Measurements from ENCODE around the gene HLA-C.
"Not testable (repeated sequence)": the region's sequence is repeated elsewhere in the genome, so short reads cannot be mapped to it uniquely, and the experiment has no call there.

The HLA-C gene

GRCh38 chr6:31259995-31260394 is 11.9 kb downstream of the HLA-C start:
- H3K36me3 ChIP-seq (ENCODE audit: control insufficient read depth in 5 of 5, insufficient read depth in 5 of 5, low read length in 5 of 5): not testable (repeated sequence)

GRCh38 chr6:31252625-31253024 is 19.3 kb downstream of the HLA-C start:
- Histone ChIP-seq H3K9me3 (ENCODE audit: control insufficient read depth in 5 of 5, low read length in 5 of 5) (peaks cover 0 to 6% (median 4%) of the 10 kb centered on the region in 5 donors), H3K9ac (ENCODE audit: low read length in 5 of 5) (no peak overlapping the region), H3K27ac (ENCODE audit: low read depth, low read length) (no peak overlapping the region), H3K27me3 (ENCODE audit: control insufficient read depth in 5 of 5, insufficient read depth in 4 of 5, low read length in 5 of 5) (no peaks in the 10 kb centered on the region), H3K4me1 (ENCODE audit: control insufficient read depth in 5 of 5, insufficient read depth in 5 of 5, low read length in 5 of 5) (no peaks in the 10 kb centered on the region), H3K4me3 (ENCODE audit: low read depth in 1 of 5, low read length in 5 of 5) (no peak overlapping the region), H3K36me3 (ENCODE audit: control insufficient read depth in 5 of 5, insufficient read depth in 5 of 5, low read length in 5 of 5) (no peaks in the 10 kb centered on the region)

More at GRCh38 chr6:31259995-31260394, 11.9 kb downstream of the HLA-C start:
- H3K27me3 ChIP-seq (ENCODE audit: control insufficient read depth in 5 of 5, insufficient read depth in 4 of 5, low read length in 5 of 5); H3K9ac ChIP-seq (ENCODE audit: low read length in 5 of 5); H3K27ac ChIP-seq (ENCODE audit: low read depth, low read length); H3K9me3 ChIP-seq (ENCODE audit: control insufficient read depth in 5 of 5, low read length in 5 of 5); H3K4me3 ChIP-seq (ENCODE audit: low read depth in 1 of 5, low read length in 5 of 5); H3K4me1 ChIP-seq (ENCODE audit: control insufficient read depth in 5 of 5, insufficient read depth in 5 of 5, low read length in 5 of 5): not testable (repeated sequence)

DNA sequence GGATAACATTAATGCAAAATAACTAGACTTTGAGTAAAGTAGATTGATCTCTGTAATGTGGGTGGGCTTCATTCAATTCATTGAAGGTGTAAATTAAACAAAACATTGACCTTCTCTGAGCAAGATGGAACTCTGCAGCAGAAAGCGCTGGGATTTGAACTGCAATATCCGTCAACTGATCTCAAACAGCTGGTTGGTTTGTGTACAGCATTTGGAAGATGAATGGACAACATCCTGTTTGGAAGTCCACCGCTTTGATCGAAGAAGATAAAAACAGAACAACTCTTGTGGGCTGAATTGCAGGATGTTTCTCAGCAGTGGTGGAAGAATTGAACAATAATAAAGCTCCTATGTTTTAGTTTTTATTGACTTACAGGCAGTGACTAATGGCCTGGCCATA is 20.6 kb downstream of the HLA-C start:
- Histone ChIP-seq H3K36me3 (ENCODE audit: control insufficient read depth in 5 of 5, insufficient read depth in 5 of 5, low read length in 5 of 5) (no peaks in the 10 kb centered on the region), H3K9me3 (ENCODE audit: control insufficient read depth in 5 of 5, low read length in 5 of 5) (peaks cover 0 to 10% (median 4%) of the 10 kb centered on the region in 5 donors), H3K27me3 (ENCODE audit: control insufficient read depth in 5 of 5, insufficient read depth in 4 of 5, low read length in 5 of 5) (no peaks in the 10 kb centered on the region), H3K27ac (ENCODE audit: low read depth, low read length) (no peak overlapping the region), H3K9ac (ENCODE audit: low read length in 5 of 5) (no peak overlapping the region), H3K4me3 (ENCODE audit: low read depth in 1 of 5, low read length in 5 of 5) (no peak overlapping the region), H3K4me1 (ENCODE audit: control insufficient read depth in 5 of 5, insufficient read depth in 5 of 5, low read length in 5 of 5) (no peaks in the 10 kb centered on the region)

GRCh38 chr6:31249184-31249583 is 22.7 kb downstream of the HLA-C start:
- H3K4me3 ChIP-seq (ENCODE audit: low read depth in 1 of 5, low read length in 5 of 5): no peak overlapping the region

DNA sequence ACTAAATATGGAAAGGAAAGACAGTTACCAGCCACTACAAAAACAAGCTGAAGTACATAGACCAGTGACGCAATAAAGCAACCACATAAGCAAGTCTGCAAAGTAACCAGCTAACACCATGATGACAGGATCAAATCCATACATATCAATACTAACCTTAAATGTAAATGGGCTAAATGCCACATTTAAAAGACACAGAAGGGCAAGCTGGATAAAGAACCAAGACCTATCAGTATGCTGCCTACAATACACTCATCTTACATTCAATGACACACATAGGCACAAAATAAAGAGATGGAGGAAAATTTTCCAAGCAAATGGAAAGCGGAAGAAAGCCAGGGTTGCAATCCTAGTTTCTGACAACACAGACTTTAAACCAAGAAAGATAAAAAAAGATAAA is 24.1 kb downstream of the HLA-C start:
- no peaks in the 10 kb centered on the region for H3K36me3 ChIP-seq (ENCODE audit: control insufficient read depth in 5 of 5, insufficient read depth in 5 of 5, low read length in 5 of 5)
- H3K4me1 ChIP-seq (ENCODE audit: control insufficient read depth in 5 of 5, insufficient read depth in 5 of 5, low read length in 5 of 5): no peaks in the 10 kb centered on the region
- no peak overlapping the region for H3K4me3 ChIP-seq (ENCODE audit: low read depth in 1 of 5, low read length in 5 of 5)
- H3K9ac ChIP-seq (ENCODE audit: low read length in 5 of 5): no peak overlapping the region
- H3K9me3 ChIP-seq (ENCODE audit: control insufficient read depth in 5 of 5, low read length in 5 of 5): peaks cover 0 to 10% (median 4%) of the 10 kb centered on the region in 5 donors
- no peaks in the 10 kb centered on the region for H3K27me3 ChIP-seq (ENCODE audit: control insufficient read depth in 5 of 5, insufficient read depth in 4 of 5, low read length in 5 of 5)
- no peak overlapping the region for H3K27ac ChIP-seq (ENCODE audit: low read depth, low read length)

More at GRCh38 chr6:31249184-31249583, 22.7 kb downstream of the HLA-C start:
- Histone ChIP-seq H3K9me3 (ENCODE audit: control insufficient read depth in 5 of 5, low read length in 5 of 5) (peaks cover 0 to 10% (median 4%) of the 10 kb centered on the region in 5 donors), H3K9ac (ENCODE audit: low read length in 5 of 5) (no peak overlapping the region), H3K27me3 (ENCODE audit: control insufficient read depth in 5 of 5, insufficient read depth in 4 of 5, low read length in 5 of 5) (no peaks in the 10 kb centered on the region), H3K4me1 (ENCODE audit: control insufficient read depth in 5 of 5, insufficient read depth in 5 of 5, low read length in 5 of 5) (no peaks in the 10 kb centered on the region), H3K36me3 (ENCODE audit: control insufficient read depth in 5 of 5, insufficient read depth in 5 of 5, low read length in 5 of 5) (no peaks in the 10 kb centered on the region), H3K27ac (ENCODE audit: low read depth, low read length) (no peak overlapping the region)

DNA sequence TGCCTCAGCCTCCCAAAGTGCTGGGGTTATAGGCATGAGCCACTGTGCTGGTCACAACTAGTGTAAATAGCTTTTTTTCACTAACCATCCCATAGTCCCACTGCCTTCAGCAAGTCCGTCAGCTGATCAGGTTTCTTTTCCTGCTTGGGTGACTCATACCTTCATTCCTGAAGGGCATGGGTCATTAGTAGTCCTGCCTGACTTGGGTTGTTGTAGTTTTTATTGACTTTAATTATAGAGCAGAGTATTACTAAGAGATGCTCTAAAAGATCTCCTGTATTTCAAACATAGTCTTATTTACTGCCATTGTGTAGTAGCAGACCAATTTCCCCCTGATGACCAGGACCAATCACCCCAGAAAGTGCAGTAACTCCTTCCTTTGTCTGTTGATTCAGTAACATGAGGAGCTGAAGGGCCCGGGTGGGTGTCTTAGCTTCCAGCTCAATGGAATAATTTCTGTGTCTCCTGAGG is 25.8 kb downstream of the HLA-C start:
- Histone ChIP-seq H3K9me3 (ENCODE audit: control insufficient read depth in 5 of 5, low read length in 5 of 5) (peaks cover 0 to 10% (median 4%) of the 10 kb centered on the region in 5 donors), H3K4me1 (ENCODE audit: control insufficient read depth in 5 of 5, insufficient read depth in 5 of 5, low read length in 5 of 5) (no peaks in the 10 kb centered on the region), H3K9ac (ENCODE audit: low read length in 5 of 5) (no peak overlapping the region)

DNA sequence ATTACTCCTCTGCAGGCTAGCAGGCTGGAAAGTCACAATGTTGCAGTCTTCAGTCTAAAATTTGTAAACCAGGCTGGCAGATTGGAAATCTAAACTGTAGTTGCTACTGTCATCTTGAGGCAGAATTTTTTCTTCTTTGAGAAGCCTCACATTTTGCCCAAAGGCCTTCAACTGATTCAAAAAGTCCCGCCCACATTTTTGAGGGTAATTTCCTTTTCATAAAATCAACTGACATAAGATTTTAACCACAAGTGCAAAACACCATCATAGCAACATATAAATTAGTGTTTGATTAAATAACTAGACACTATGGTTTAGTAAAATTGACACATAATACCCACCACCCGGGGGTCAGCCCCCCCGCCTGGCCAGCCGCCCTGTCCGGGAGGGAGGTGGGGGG is 28.4 kb downstream of the HLA-C start:
- Histone ChIP-seq H3K4me3 (ENCODE audit: low read depth in 1 of 5, low read length in 5 of 5) (no peak overlapping the region), H3K9me3 (ENCODE audit: control insufficient read depth in 5 of 5, low read length in 5 of 5) (peaks cover 0 to 10% (median 4%) of the 10 kb centered on the region in 5 donors), H3K9ac (ENCODE audit: low read length in 5 of 5) (no peak overlapping the region), H3K4me1 (ENCODE audit: control insufficient read depth in 5 of 5, insufficient read depth in 5 of 5, low read length in 5 of 5) (no peaks in the 10 kb centered on the region), H3K36me3 (ENCODE audit: control insufficient read depth in 5 of 5, insufficient read depth in 5 of 5, low read length in 5 of 5) (no peaks in the 10 kb centered on the region), H3K27me3 (ENCODE audit: control insufficient read depth in 5 of 5, insufficient read depth in 4 of 5, low read length in 5 of 5) (no peaks in the 10 kb centered on the region), H3K27ac (ENCODE audit: low read depth, low read length) (no peak overlapping the region)

More for the DNA sequence above, 25.8 kb downstream of the HLA-C start:
- no peaks in the 10 kb centered on the region for H3K27me3 ChIP-seq (ENCODE audit: control insufficient read depth in 5 of 5, insufficient read depth in 4 of 5, low read length in 5 of 5)
- no peaks in the 10 kb centered on the region for H3K36me3 ChIP-seq (ENCODE audit: control insufficient read depth in 5 of 5, insufficient read depth in 5 of 5, low read length in 5 of 5)
- H3K27ac ChIP-seq (ENCODE audit: low read depth, low read length): no peak overlapping the region
- no peak overlapping the region for H3K4me3 ChIP-seq (ENCODE audit: low read depth in 1 of 5, low read length in 5 of 5)

DNA sequence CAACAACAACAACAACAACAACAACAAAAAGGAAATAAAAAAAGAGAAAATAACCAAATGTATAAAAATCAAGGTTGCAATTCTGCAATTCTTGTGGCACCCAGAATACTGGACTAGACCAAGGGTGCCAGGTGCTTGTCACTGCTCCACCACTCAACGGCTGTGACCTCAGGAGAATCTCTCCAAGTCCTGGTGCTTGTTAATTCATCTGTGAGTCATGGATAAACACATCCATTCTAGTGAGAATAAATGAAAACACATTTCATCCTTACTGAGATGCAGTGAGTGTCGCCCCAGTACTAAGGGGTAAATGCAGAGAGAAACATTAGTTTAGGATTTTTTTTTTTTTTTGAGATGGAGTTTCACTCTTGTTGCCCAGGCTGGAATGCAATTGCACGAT is 32.0 kb downstream of the HLA-C start:
- H3K27me3 ChIP-seq (ENCODE audit: control insufficient read depth in 5 of 5, insufficient read depth in 4 of 5, low read length in 5 of 5): peaks cover 0 to 2% (median 0%) of the 10 kb centered on the region in 5 donors
- no peaks in the 10 kb centered on the region for H3K4me1 ChIP-seq (ENCODE audit: control insufficient read depth in 5 of 5, insufficient read depth in 5 of 5, low read length in 5 of 5)
- H3K9ac ChIP-seq (ENCODE audit: low read length in 5 of 5): no peak overlapping the region
- no peaks in the 10 kb centered on the region for H3K36me3 ChIP-seq (ENCODE audit: control insufficient read depth in 5 of 5, insufficient read depth in 5 of 5, low read length in 5 of 5)
- H3K27ac ChIP-seq (ENCODE audit: low read depth, low read length): no peak overlapping the region
- no peaks in the 10 kb centered on the region for H3K9me3 ChIP-seq (ENCODE audit: control insufficient read depth in 5 of 5, low read length in 5 of 5)
- no peak overlapping the region for H3K4me3 ChIP-seq (ENCODE audit: low read depth in 1 of 5, low read length in 5 of 5)

DNA sequence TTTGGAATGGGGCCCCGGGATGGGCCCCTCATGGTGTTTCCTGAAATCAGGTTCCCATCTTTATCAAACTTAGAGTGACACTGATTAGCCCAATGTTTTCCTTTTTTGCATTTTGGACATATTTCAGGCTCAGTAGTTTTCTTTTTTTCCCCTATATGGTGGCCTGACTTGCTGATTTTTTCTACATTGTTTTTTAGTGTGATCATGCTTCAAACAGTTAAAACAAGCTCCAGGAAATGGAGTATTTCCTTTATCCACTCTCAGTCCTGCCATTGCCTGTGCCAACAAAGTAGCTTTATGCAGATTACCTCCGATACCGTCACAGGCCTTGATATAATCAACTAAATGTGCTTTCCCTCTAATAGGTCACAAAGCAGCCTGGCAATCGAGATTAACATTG is 37.8 kb downstream of the HLA-C start:
- not testable (repeated sequence) for H3K9me3 ChIP-seq (ENCODE audit: control insufficient read depth in 5 of 5, low read length in 5 of 5); H3K9ac ChIP-seq (ENCODE audit: low read length in 5 of 5); H3K27ac ChIP-seq (ENCODE audit: low read depth, low read length); H3K4me1 ChIP-seq (ENCODE audit: control insufficient read depth in 5 of 5, insufficient read depth in 5 of 5, low read length in 5 of 5); H3K27me3 ChIP-seq (ENCODE audit: control insufficient read depth in 5 of 5, insufficient read depth in 4 of 5, low read length in 5 of 5); H3K4me3 ChIP-seq (ENCODE audit: low read depth in 1 of 5, low read length in 5 of 5); H3K36me3 ChIP-seq (ENCODE audit: control insufficient read depth in 5 of 5, insufficient read depth in 5 of 5, low read length in 5 of 5)

DNA sequence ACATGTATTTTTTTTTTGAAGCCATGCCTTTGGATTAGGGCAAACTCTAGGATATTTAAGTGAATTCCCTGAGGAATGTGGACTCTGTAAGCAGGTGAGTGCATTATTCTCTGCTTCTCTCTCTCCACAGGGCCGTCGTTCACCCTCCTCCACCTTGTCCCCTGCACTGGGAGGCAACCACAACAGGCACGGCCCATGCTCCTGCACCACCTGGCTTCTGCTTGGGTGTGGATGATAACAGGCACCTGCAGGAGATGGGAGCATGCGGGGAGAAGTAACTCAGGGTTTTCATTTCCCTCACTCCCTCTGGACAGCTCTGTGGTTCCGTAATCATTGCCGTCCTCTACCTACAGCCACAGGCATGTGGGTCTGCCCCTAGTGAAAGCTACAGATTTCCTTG is 43.4 kb downstream of the HLA-C start:
- Histone ChIP-seq H3K27me3 (ENCODE audit: control insufficient read depth in 5 of 5, insufficient read depth in 4 of 5, low read length in 5 of 5) (peaks cover 0 to 5% (median 0%) of the 10 kb centered on the region in 5 donors), H3K4me1 (ENCODE audit: control insufficient read depth in 5 of 5, insufficient read depth in 5 of 5, low read length in 5 of 5) (peaks cover 0 to 2% (median 0%) of the 10 kb centered on the region in 5 donors), H3K9me3 (ENCODE audit: control insufficient read depth in 5 of 5, low read length in 5 of 5) (no peaks in the 10 kb centered on the region), H3K4me3 (ENCODE audit: low read depth in 1 of 5, low read length in 5 of 5) (no peak overlapping the region), H3K27ac (ENCODE audit: low read depth, low read length) (no peak overlapping the region), H3K36me3 (ENCODE audit: control insufficient read depth in 5 of 5, insufficient read depth in 5 of 5, low read length in 5 of 5) (no peaks in the 10 kb centered on the region), H3K9ac (ENCODE audit: low read length in 5 of 5) (no peak overlapping the region)

GRCh38 chr6:31227143-31227542 is 44.7 kb downstream of the HLA-C start:
- Histone ChIP-seq H3K27me3 (ENCODE audit: control insufficient read depth in 5 of 5, insufficient read depth in 4 of 5, low read length in 5 of 5) (peaks cover 0 to 5% (median 0%) of the 10 kb centered on the region in 5 donors), H3K4me1 (ENCODE audit: control insufficient read depth in 5 of 5, insufficient read depth in 5 of 5, low read length in 5 of 5) (peaks cover 0 to 2% (median 0%) of the 10 kb centered on the region in 5 donors), H3K27ac (ENCODE audit: low read depth, low read length) (no peak overlapping the region), H3K4me3 (ENCODE audit: low read depth in 1 of 5, low read length in 5 of 5) (no peak overlapping the region), H3K9me3 (ENCODE audit: control insufficient read depth in 5 of 5, low read length in 5 of 5) (no peaks in the 10 kb centered on the region), H3K36me3 (ENCODE audit: control insufficient read depth in 5 of 5, insufficient read depth in 5 of 5, low read length in 5 of 5) (no peaks in the 10 kb centered on the region), H3K9ac (ENCODE audit: low read length in 5 of 5) (no peak overlapping the region)
